ENCODE measurements around the gene FXYD7. TPM values are rescaled to one million over a fixed set of nuclear protein-coding genes. Genes with fewer than 3 reads are reported as not detected.

FXYD7 gene
- total RNA-seq, 1 experiment from 2014 or later, result not detected

DNA sequence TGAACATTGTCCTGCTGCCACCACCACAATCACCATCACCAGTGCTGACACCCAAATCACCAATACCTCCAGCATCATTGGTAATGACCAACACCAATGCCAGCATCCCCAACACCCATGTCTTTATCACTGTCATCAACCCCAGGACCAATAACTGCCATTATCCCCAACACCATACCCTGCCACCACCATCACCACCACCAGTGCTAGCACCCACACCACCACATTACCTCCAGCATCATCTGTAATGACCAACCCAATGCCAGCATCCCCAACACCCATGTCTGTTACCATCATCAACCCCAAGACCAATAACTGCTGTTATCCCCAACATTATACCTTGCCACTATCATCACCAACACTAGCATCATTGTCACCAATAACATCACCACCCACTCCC is 10.8 kb upstream of the FXYD7 start:
- TF ChIP-seq EZH2 (IDR thresholded peaks at IDR 0.05; ENCODE audit: low read length, unreplicated experiment), result no peak
- TF ChIP-seq, protein P1, sequence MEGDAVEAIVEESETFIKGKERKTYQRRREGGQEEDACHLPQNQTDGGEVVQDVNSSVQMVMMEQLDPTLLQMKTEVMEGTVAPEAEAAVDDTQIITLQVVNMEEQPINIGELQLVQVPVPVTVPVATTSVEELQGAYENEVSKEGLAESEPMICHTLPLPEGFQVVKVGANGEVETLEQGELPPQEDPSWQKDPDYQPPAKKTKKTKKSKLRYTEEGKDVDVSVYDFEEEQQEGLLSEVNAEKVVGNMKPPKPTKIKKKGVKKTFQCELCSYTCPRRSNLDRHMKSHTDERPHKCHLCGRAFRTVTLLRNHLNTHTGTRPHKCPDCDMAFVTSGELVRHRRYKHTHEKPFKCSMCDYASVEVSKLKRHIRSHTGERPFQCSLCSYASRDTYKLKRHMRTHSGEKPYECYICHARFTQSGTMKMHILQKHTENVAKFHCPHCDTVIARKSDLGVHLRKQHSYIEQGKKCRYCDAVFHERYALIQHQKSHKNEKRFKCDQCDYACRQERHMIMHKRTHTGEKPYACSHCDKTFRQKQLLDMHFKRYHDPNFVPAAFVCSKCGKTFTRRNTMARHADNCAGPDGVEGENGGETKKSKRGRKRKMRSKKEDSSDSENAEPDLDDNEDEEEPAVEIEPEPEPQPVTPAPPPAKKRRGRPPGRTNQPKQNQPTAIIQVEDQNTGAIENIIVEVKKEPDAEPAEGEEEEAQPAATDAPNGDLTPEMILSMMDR (conservative IDR thresholded peaks at IDR 0.05; ENCODE audit: low read depth, low read length), result no peak
- TF ChIP-seq EZH2phosphoT487 (IDR thresholded peaks at IDR 0.05; ENCODE audit: borderline replicate concordance, low read length), result no peak
- H3K4me2 ChIP-seq (ENCODE audit: low read length), result no peak overlapping the region
- no peaks in the 10 kb centered on the region for H3K36me3 ChIP-seq (ENCODE audit: low read depth, low read length)
- no peaks in the 10 kb centered on the region for H3K9me2 ChIP-seq (replicated peaks; ENCODE audit: low read length)
- H3K4me1 ChIP-seq (ENCODE audit: insufficient read depth, low read length), result no peaks in the 10 kb centered on the region
- no peaks in the 10 kb centered on the region for H3K79me2 ChIP-seq (ENCODE audit: low read length)
- no peak overlapping the region for H2AFZ ChIP-seq (ENCODE audit: low read length)
- no peak overlapping the region for H3K9ac ChIP-seq (ENCODE audit: low read length)
- H3K9me3 ChIP-seq (ENCODE audit: low read length), result no peaks in the 10 kb centered on the region
- ChIA-PET POLR2A (ENCODE audit: unreplicated experiment) (no interaction called here), CTCF (no interaction called here)
- no TSS peak for BruUV-seq (replicated peaks)
- H4K20me1 ChIP-seq (ENCODE audit: low read length), result no peaks in the 10 kb centered on the region
- no peak for DNase-seq
- no peak overlapping the region for H3K4me3 ChIP-seq (ENCODE audit: low read length)
- H3K27me3 ChIP-seq (ENCODE audit: low read length), result no peaks in the 10 kb centered on the region
- H3K27ac ChIP-seq (ENCODE audit: low read length), result no peak overlapping the region
- no peak for ATAC-seq
- H3F3A ChIP-seq (ENCODE audit: low read length, unreplicated experiment), result no peaks in the 10 kb centered on the region
- intact Hi-C loops (cut with micrococcal nuclease), result no loop called here

DNA sequence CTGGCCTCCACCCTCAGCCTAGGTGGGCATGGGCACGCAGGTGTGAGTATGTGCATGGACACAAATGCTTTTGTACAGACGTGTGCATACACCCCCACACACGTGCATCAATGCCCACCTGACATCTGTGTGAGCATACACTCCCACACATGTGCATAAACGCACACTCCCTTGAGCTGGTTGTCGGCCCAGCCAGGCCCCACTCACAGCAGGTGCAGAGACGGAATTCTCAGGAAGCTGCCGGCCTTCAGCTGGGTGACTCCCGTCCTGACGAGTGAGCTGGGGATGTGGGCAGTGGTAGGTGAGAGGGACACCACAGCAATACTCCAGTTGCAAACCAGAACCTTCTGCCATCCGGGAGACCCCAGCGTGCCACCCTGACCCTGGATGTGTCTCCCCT is 9.2 kb upstream of the FXYD7 start:
- H3K27me3 ChIP-seq (ENCODE audit: low read length), result no peaks in the 10 kb centered on the region
- no peaks in the 10 kb centered on the region for H3F3A ChIP-seq (ENCODE audit: low read length, unreplicated experiment)
- H3K36me3 ChIP-seq (ENCODE audit: low read depth, low read length), result no peaks in the 10 kb centered on the region
- H3K4me3 ChIP-seq (ENCODE audit: low read length), result no peak overlapping the region
- no peak overlapping the region for H2AFZ ChIP-seq (ENCODE audit: low read length)
- ChIA-PET POLR2A (ENCODE audit: unreplicated experiment) (no interaction called here), CTCF (no interaction called here)
- ATAC-seq (no peak), DNase-seq (no peak)
- no peaks in the 10 kb centered on the region for H3K9me2 ChIP-seq (replicated peaks; ENCODE audit: low read length)
- TF ChIP-seq EZH2 (IDR thresholded peaks at IDR 0.05; ENCODE audit: low read length, unreplicated experiment) (no peak), EZH2phosphoT487 (IDR thresholded peaks at IDR 0.05; ENCODE audit: borderline replicate concordance, low read length) (no peak)
- TF ChIP-seq, protein P1 (conservative IDR thresholded peaks at IDR 0.05; ENCODE audit: low read depth, low read length), result no peak
- H3K9me3 ChIP-seq (ENCODE audit: low read length), result no peaks in the 10 kb centered on the region
- H3K4me2 ChIP-seq (ENCODE audit: low read length), result no peak overlapping the region
- no peak overlapping the region for H3K27ac ChIP-seq (ENCODE audit: low read length)
- H4K20me1 ChIP-seq (ENCODE audit: low read length), result no peaks in the 10 kb centered on the region
- intact Hi-C loops (cut with micrococcal nuclease), result no loop called here
- BruUV-seq (replicated peaks), result no TSS peak
- no peaks in the 10 kb centered on the region for H3K4me1 ChIP-seq (ENCODE audit: insufficient read depth, low read length)
- H3K79me2 ChIP-seq (ENCODE audit: low read length), result no peaks in the 10 kb centered on the region
- no peak overlapping the region for H3K9ac ChIP-seq (ENCODE audit: low read length)

DNA sequence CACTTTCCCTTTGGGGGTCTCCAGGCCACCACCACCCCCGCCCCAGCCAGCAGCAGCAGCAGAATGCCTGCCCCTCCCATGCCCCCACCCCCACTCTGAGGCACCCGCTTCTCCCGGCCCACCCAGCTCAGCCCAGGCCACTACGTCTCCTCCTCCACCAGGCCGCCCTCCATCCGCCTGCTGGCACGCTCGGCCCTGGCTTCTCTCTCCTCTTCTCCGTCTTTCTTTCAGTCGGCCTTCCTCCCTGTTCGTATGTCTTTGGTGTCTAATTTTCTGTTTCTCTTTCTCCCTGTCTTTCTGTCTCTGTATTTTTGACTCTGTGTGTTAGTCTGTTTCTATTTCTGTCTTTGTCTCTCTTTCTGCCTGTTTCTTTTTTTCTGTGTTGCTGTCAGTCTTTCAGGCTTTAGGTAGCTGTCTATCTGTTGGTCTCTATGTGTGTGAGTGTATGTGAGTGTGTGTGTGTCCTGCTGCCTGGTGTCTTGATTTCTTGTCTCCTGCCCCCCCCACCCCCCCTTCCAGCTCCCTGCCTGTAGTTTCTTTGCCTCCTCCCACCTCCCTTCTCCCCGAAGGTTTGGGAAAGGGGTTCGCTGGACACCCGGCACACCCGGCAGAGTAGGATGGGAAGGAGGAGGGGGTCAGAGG is 8.3 kb upstream of the FXYD7 start, which contains the start of gene LGI4:
Gene LGI4 (minus strand): TSS at position 459 of the 642 bp plus-strand sequence. CDS start 379 bp downstream, at position 80.
- Histone ChIP-seq H3K4me1 (ENCODE audit: insufficient read depth, low read length) (no peaks in the 10 kb centered on the region), H3K79me2 (ENCODE audit: low read length) (no peaks in the 10 kb centered on the region), H3F3A (ENCODE audit: low read length, unreplicated experiment) (no peaks in the 10 kb centered on the region), H3K27ac (ENCODE audit: low read length) (no peak within 1 kb of the TSS), H3K9me2 (replicated peaks; ENCODE audit: low read length) (no peaks in the 10 kb centered on the region), H3K4me3 (ENCODE audit: low read length) (no peak within 1 kb of the TSS), H4K20me1 (ENCODE audit: low read length) (no peaks in the 10 kb centered on the region), H3K27me3 (ENCODE audit: low read length) (no peaks in the 10 kb centered on the region), H3K36me3 (ENCODE audit: low read depth, low read length) (no peaks in the 10 kb centered on the region), H3K4me2 (ENCODE audit: low read length) (no peak within 1 kb of the TSS), H3K9me3 (ENCODE audit: low read length) (no peaks in the 10 kb centered on the region), H2AFZ (ENCODE audit: low read length) (no peak within 1 kb of the TSS), H3K9ac (ENCODE audit: low read length) (no peak within 1 kb of the TSS)
- ChIA-PET CTCF (no interaction called here), POLR2A (ENCODE audit: unreplicated experiment) (no interaction called here)
- ATAC-seq (no peak), DNase-seq (no peak)
- intact Hi-C loops (cut with micrococcal nuclease), result loop anchor here (1.0 kb wide), 1 partner anchor 20 kb away; no protein-coding TSS in a partner anchor
- BruUV-seq (replicated peaks), result no TSS peak
- no peak for TF ChIP-seq EZH2 (IDR thresholded peaks at IDR 0.05; ENCODE audit: low read length, unreplicated experiment)
- TF ChIP-seq, protein P1 (conservative IDR thresholded peaks at IDR 0.05; ENCODE audit: low read depth, low read length), result no peak
